ENCODE measurements around the gene ATOH8.

ATOH8 gene

DNA sequence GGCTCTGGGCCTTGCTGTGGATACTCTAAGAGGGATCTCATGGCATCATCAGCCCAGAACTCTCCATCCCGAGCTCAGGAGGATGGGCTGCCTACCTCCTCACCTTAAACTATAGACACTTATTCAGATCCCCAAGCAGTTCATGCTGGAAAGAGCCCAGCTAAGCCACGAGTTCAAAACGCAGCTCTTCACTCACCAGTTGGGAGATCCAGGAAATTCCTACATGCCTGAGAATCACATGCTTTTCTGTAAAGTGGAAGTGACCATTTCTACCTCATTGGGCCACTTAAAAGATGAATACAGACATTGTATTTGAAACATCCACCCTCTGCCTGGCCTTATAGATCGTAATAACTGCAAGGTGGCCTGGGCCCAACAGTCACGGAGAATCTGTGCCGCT lies 6.6 kb downstream of the ATOH8 start:
- Mint-ChIP-seq H3K4me3 (no peak overlapping the region), H3K27me3 (ENCODE audit: low read depth, poor library complexity) (peaks cover 6% of the 10 kb centered on the region), H3K36me3 (ENCODE audit: low read depth) (no peaks in the 10 kb centered on the region), H3K9me3 (no peaks in the 10 kb centered on the region), H3K4me1 (peaks cover 70% of the 10 kb centered on the region), H3K27ac (no peak overlapping the region)
- TF ChIP-seq, protein P1, sequence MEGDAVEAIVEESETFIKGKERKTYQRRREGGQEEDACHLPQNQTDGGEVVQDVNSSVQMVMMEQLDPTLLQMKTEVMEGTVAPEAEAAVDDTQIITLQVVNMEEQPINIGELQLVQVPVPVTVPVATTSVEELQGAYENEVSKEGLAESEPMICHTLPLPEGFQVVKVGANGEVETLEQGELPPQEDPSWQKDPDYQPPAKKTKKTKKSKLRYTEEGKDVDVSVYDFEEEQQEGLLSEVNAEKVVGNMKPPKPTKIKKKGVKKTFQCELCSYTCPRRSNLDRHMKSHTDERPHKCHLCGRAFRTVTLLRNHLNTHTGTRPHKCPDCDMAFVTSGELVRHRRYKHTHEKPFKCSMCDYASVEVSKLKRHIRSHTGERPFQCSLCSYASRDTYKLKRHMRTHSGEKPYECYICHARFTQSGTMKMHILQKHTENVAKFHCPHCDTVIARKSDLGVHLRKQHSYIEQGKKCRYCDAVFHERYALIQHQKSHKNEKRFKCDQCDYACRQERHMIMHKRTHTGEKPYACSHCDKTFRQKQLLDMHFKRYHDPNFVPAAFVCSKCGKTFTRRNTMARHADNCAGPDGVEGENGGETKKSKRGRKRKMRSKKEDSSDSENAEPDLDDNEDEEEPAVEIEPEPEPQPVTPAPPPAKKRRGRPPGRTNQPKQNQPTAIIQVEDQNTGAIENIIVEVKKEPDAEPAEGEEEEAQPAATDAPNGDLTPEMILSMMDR (IDR thresholded peaks at IDR 0.05): no peak
- no peak for DNase-seq

DNA sequence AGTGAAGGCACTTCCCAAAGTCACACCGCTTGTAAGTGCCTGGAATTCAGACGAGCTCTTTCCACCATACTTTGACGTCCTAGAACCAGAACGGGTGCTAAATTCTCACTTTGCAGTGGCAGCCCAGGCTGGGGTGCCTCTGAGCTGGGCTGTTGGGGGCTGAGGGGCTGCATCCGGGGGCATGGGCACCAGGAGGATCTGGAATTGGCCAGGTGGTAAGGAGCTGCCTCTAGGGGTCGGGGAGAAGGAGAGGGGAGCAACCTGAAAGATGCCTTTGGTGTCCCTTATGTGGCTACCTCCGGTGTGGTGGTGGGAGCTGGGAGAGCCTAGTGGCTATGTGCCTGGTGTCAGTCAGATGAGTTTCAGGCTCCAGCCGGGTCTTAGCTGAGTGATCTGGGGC lies 7.1 kb downstream of the ATOH8 start:
- Mint-ChIP-seq H3K27ac (peak overlapping the region; percentile 69), H3K9me3 (no peaks in the 10 kb centered on the region), H3K4me1 (peaks cover 70% of the 10 kb centered on the region), H3K27me3 (ENCODE audit: low read depth, poor library complexity) (peaks cover under 1% of the 10 kb centered on the region), H3K36me3 (ENCODE audit: low read depth) (no peaks in the 10 kb centered on the region), H3K4me3 (no peak overlapping the region)
- no peak for DNase-seq
- TF ChIP-seq, protein P1 (IDR thresholded peaks at IDR 0.05): no peak

DNA sequence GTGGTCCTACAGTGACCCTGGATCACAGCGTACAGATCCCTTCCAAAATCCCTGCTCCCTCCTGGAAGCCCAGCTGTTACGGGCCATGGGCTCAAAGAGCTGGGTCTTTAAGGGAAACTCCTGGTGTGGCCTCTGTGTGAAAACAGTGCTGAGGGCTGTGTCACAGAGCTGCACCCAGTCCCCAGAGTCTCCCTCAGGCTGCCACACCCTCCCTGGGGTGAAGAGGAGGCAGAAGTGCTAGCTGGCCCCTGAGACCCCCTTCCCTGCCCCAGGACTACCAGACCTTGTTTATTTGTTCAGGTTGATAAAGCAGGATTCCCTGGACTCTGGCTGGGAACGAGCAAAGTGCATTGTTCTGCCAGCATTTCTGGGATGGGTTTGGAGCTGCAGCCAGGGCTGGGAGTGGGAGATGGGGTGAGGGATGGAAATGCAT lies 7.7 kb downstream of the ATOH8 start:
- no peak overlapping the region for H3K4me3 Mint-ChIP-seq
- no peaks in the 10 kb centered on the region for H3K36me3 Mint-ChIP-seq (ENCODE audit: low read depth)
- H3K27ac Mint-ChIP-seq: no peak overlapping the region
- TF ChIP-seq, protein P1 (IDR thresholded peaks at IDR 0.05): no peak
- no peak for DNase-seq
- H3K9me3 Mint-ChIP-seq: no peaks in the 10 kb centered on the region
- no peaks in the 10 kb centered on the region for H3K27me3 Mint-ChIP-seq (ENCODE audit: low read depth, poor library complexity)
- peaks cover 72% of the 10 kb centered on the region for H3K4me1 Mint-ChIP-seq

DNA sequence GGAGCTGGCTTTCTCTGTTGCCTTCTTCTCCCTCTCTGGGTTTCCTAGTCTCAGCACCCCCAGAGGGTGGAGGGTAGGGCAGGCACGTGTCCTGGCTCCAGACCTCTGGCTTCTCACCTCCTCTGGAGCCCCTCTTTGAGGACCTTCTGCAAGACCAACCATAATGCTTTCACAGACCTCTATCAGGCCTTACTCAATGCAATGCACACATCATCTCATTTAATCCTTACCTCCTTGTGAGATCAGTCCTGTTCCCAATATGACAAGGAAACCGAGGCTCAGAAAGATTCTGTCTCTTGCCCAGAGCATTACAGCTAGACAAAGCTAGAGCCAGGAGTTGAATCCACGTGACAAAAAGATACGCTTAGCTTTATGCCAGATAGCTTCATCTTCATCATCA lies 8.2 kb downstream of the ATOH8 start:
- H3K4me3 Mint-ChIP-seq: no peak overlapping the region
- H3K9me3 Mint-ChIP-seq: no peaks in the 10 kb centered on the region
- DNase-seq: no peak
- no peak overlapping the region for H3K27ac Mint-ChIP-seq
- TF ChIP-seq, protein P1 (IDR thresholded peaks at IDR 0.05): no peak
- peaks cover 72% of the 10 kb centered on the region for H3K4me1 Mint-ChIP-seq
- no peaks in the 10 kb centered on the region for H3K27me3 Mint-ChIP-seq (ENCODE audit: low read depth, poor library complexity)
- no peaks in the 10 kb centered on the region for H3K36me3 Mint-ChIP-seq (ENCODE audit: low read depth)

DNA sequence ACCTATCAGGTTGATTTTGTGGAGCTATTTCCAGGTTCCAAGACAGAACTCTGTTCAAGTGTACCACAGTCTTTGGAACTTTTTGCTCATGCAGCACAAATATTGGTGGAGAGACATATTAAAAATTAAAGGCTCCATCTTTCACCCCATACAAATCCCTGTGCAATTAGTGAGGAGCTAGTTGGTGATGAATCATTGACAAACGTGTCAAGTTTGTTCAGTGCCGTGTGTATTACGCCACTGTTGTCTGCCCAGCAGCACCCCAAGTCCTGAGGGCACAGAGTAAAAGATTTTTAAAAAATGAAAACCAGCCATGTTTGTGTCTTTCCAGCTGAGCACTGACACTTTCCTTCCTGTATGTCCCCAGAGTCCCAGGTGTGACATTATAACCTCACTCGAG lies 9.3 kb downstream of the ATOH8 start:
- Mint-ChIP-seq H3K9me3 (no peaks in the 10 kb centered on the region), H3K27ac (no peak overlapping the region), H3K36me3 (ENCODE audit: low read depth) (no peaks in the 10 kb centered on the region), H3K4me1 (peaks cover 79% of the 10 kb centered on the region), H3K27me3 (ENCODE audit: low read depth, poor library complexity) (no peaks in the 10 kb centered on the region), H3K4me3 (no peak overlapping the region)
- no peak for DNase-seq
- TF ChIP-seq, protein P1 (IDR thresholded peaks at IDR 0.05): no peak

DNA sequence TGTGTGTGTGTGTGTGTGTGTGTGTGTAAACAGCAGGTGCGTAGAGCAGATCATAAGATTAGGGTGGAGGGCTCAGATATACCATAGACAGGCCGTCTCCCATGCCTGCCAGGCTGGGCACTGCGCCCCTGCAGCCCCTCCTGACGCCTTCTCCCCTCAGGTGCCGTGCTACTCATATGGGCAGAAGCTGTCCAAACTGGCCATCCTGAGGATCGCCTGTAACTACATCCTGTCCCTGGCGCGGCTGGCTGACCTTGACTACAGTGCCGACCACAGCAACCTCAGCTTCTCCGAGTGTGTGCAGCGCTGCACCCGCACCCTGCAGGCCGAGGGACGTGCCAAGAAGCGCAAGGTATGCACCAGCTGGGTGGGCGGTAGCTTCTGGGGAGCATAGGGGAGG lies 10.0 kb downstream of the ATOH8 start:
- H3K27me3 Mint-ChIP-seq (ENCODE audit: low read depth, poor library complexity): no peaks in the 10 kb centered on the region
- H3K4me3 Mint-ChIP-seq: peak overlapping the region; percentile 57
- DNase-seq: no peak
- TF ChIP-seq, protein P1 (IDR thresholded peaks at IDR 0.05): no peak
- no peaks in the 10 kb centered on the region for H3K36me3 Mint-ChIP-seq (ENCODE audit: low read depth)
- H3K9me3 Mint-ChIP-seq: no peaks in the 10 kb centered on the region
- peaks cover 86% of the 10 kb centered on the region for H3K4me1 Mint-ChIP-seq
- peak overlapping the region; percentile 90 for H3K27ac Mint-ChIP-seq

All from nephron progenitor cell (in vitro differentiated cells).